Activated B cell treated with CpG ODN at 0.5 μM for 24 hours (primary cell): Measurements from ENCODE around the gene MVB12B. TPM values are rescaled to one million over a fixed set of nuclear protein-coding genes. Genes with fewer than 3 reads are reported as not detected.

Experiments
- ATAC-seq: fragments of 200-7000 bp; cut with Tn5 transposase; one replicate; pipeline ENCODE4 v1.10.0; 2021; ENCODE audit warnings: low read depth, mild to moderate bottlenecking, moderate library complexity
- CTCF ChIA-PET: fragments of 350-600 bp; sonication (Branson Sonifier 250); formaldehyde crosslinking; loops from one replicate; lab custom pipeline; 2021; ENCODE audit warnings: antibody characterized with exemption; lab: Charles Lee
- POLR2A ChIA-PET: fragments of 350-600 bp; sonication (Branson Sonifier 250); formaldehyde crosslinking; loops from one replicate; lab custom pipeline; 2021; ENCODE audit warnings: antibody characterized with exemption; lab: Charles Lee
- DNase-seq: peaks from one replicate; pipeline ENCODE4 v3.0.0; 2022
- H3K27ac Mint-ChIP-seq: one replicate; pipeline ENCODE4 v1.8.0; 2020; ENCODE audit warnings: mixed read lengths
- H3K27me3 Mint-ChIP-seq: one replicate; pipeline ENCODE4 v1.8.0; 2021; ENCODE audit warnings: mixed read lengths
- H3K36me3 Mint-ChIP-seq: one replicate; pipeline ENCODE4 v1.8.0; 2021; ENCODE audit warnings: low read depth, mixed read lengths
- H3K4me1 Mint-ChIP-seq: one replicate; pipeline ENCODE4 v1.8.0; 2021; ENCODE audit warnings: mixed read lengths
- H3K4me3 Mint-ChIP-seq: one replicate; pipeline ENCODE4 v1.8.0; 2020; ENCODE audit warnings: mild to moderate bottlenecking, mixed read lengths
- H3K9me3 Mint-ChIP-seq: one replicate; pipeline ENCODE4 v1.8.0; 2020; ENCODE audit warnings: mixed read lengths
- CTCF ChIP-seq: fragments of 200-600 bp; IDR thresholded peaks from one replicate; pipeline ENCODE4 v1.8.0; 2022; ENCODE audit warnings: antibody characterized with exemption, mild to moderate bottlenecking
- intact Hi-C: fragments of 100-400 bp; cut with micrococcal nuclease; formaldehyde crosslinking; loops from one replicate; pipeline ENCODE4 v1.15.1; 2024
- total RNA-seq: library from RNA; stranded (reverse); gene quantifications from 2 replicates; pipeline ENCODE4 v1.2.3, GENCODE V29; 2022

Gene MVB12B
- total RNA-seq, 1 donor from 2014 or later, result 2.5 TPM

GRCh38 chr9:126487856-126488255, 161.2 kb downstream of the MVB12B start:
- Mint-ChIP-seq H3K27ac (no peak overlapping the region), H3K9me3 (no peaks in the 10 kb centered on the region), H3K4me1 (peaks cover 5% of the 10 kb centered on the region), H3K36me3 (no peaks in the 10 kb centered on the region), H3K4me3 (no peak overlapping the region), H3K27me3 (peaks cover 5% of the 10 kb centered on the region)
- POLR2A ChIA-PET, result no interaction called here
- DNase-seq (no peak), ATAC-seq (no peak)
- TF ChIP-seq CTCF, result no peak
- CTCF ChIA-PET, result no interaction called here
- intact Hi-C loops, result no loop called here

GRCh38 chr9:126488310-126488709, 161.7 kb downstream of the MVB12B start:
- peaks cover 5% of the 10 kb centered on the region for H3K27me3 Mint-ChIP-seq
- TF ChIP-seq CTCF, result no peak
- intact Hi-C loops, result no loop called here
- no peak overlapping the region for H3K4me3 Mint-ChIP-seq
- CTCF ChIA-PET, result no interaction called here
- ATAC-seq (no peak), DNase-seq (no peak)
- no peaks in the 10 kb centered on the region for H3K9me3 Mint-ChIP-seq
- POLR2A ChIA-PET, result interaction anchor here (1.7 kb wide), 1 partner anchor 17 kb away, joined by 5 read pairs; no protein-coding TSS in a partner anchor
- H3K36me3 Mint-ChIP-seq, result no peaks in the 10 kb centered on the region
- H3K27ac Mint-ChIP-seq, result no peak overlapping the region
- H3K4me1 Mint-ChIP-seq, result peaks cover 5% of the 10 kb centered on the region

GRCh38 chr9:126488881-126489404, 162.3 kb downstream of the MVB12B start:
- TF ChIP-seq CTCF, result no peak
- ChIA-PET POLR2A (interaction anchor here (1.7 kb wide), 1 partner anchor 18 kb away, joined by 5 read pairs; no protein-coding TSS in a partner anchor), CTCF (interaction anchor here (3.2 kb wide), 1 partner anchor 89 kb away, joined by 51 read pairs; no protein-coding TSS in a partner anchor)
- H3K9me3 Mint-ChIP-seq, result no peaks in the 10 kb centered on the region
- no peak for ATAC-seq
- H3K4me3 Mint-ChIP-seq, result no peak overlapping the region
- H3K4me1 Mint-ChIP-seq, result peaks cover 5% of the 10 kb centered on the region
- DNase-seq, result no peak
- peaks cover 5% of the 10 kb centered on the region for H3K27me3 Mint-ChIP-seq
- no peak overlapping the region for H3K27ac Mint-ChIP-seq
- intact Hi-C loops, result no loop called here
- no peaks in the 10 kb centered on the region for H3K36me3 Mint-ChIP-seq

GRCh38 chr9:126489581-126490213, 163.1 kb downstream of the MVB12B start:
- H3K9me3 Mint-ChIP-seq, result no peaks in the 10 kb centered on the region
- no peak for TF ChIP-seq CTCF
- DNase-seq (no peak), ATAC-seq (no peak)
- intact Hi-C loops, result loop anchor here (2.0 to 10.0 kb wide), 4 partner anchors 19 to 931 kb away; no protein-coding TSS in a partner anchor
- H3K4me1 Mint-ChIP-seq, result peaks cover 8% of the 10 kb centered on the region
- ChIA-PET POLR2A (interaction anchor here (1.2 to 1.7 kb wide), 2 partner anchors 17 to 19 kb away, joined by 3 to 5 read pairs; no protein-coding TSS in a partner anchor), CTCF (interaction anchor here (1.1 to 3.8 kb wide), 6 partner anchors 16 to 1082 kb away, joined by 3 to 51 read pairs (median 34); no protein-coding TSS in a partner anchor)
- H3K4me3 Mint-ChIP-seq, result no peak overlapping the region
- H3K27me3 Mint-ChIP-seq, result peaks cover 6% of the 10 kb centered on the region
- H3K27ac Mint-ChIP-seq, result no peak overlapping the region
- no peaks in the 10 kb centered on the region for H3K36me3 Mint-ChIP-seq

- TF ChIP-seq CTCF, result no peak
- Mint-ChIP-seq H3K4me1 (peaks cover 8% of the 10 kb centered on the region), H3K27me3 (peaks cover 6% of the 10 kb centered on the region), H3K36me3 (no peaks in the 10 kb centered on the region), H3K4me3 (no peak overlapping the region), H3K9me3 (no peaks in the 10 kb centered on the region), H3K27ac (no peak overlapping the region)
- no peak for DNase-seq
- intact Hi-C loops, result loop anchor here (2.0 to 10.0 kb wide), 4 partner anchors 19 to 931 kb away; no protein-coding TSS in a partner anchor
- ChIA-PET CTCF (interaction anchor here (0.6 to 3.8 kb wide), 21 partner anchors 8 to 1082 kb away, joined by 3 to 51 read pairs (median 8); partner anchors contain the start of gene MVB12B), POLR2A (interaction anchor here (0.7 to 1.7 kb wide), 3 partner anchors 18 to 172 kb away, joined by 3 to 5 read pairs (median 3); no protein-coding TSS in a partner anchor)
- ATAC-seq, result no peak
Measured at GRCh38 chr9:126490214-126490631, 163.6 kb downstream of the MVB12B start.
